Measurements from ENCODE around the gene HNF4A. TPM values are rescaled to one million over a fixed set of nuclear protein-coding genes. Genes with fewer than 3 reads are reported as not detected.

HNF4A gene
- total and polyA plus RNA-seq, 2 of the 13 experiments (the other 11 are each of a cell fraction or from before 2014, with no cell fraction given) = 80.9 to 169 TPM

DNA sequence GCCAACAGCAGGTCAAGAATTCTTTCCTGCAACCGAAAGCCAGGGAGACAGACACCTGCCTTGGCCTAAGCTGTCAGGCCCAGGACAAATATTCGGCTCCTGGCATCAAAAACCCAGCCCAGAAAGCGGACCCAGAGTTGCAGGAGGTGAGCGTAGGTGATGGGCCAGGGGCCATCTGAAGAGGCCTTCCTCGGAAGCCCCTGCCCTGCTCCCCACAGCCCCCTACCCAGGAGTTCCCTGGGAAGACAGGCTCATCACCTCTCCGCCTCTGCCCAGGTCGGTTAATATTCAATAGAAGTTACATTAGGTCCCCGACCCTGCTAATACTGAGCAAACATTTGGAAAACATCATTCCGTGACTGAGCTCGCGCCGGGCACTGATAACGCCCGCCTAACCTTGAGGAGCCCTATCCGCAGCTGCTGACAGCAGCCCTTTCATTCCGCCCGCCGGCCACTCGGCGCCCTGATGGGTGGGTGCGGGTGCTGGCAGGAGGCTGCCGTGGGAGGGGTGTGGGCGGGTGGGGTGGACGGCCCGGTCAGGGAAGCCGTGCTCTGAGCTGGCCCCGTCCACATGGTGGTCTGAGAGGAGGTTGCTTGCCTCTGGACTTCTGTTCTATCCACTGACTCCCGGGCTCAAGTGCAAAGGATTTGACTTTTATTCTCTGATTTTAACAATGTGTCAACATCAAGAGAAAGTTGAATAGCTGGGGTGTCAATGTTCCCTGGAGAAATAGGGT, 55.7 kb downstream of the HNF4A start (continued):
- TF ChIP-seq YEATS2 (CRISPR knock-in tag; IDR thresholded peaks at IDR 0.05; ENCODE audit: borderline replicate concordance) (peak; percentile 61; the same call in 1 of the 2 replicates), ZNF430 (CRISPR knock-in tag; IDR thresholded peaks at IDR 0.05) (no peak), ZNF615 (CRISPR knock-in tag; IDR thresholded peaks at IDR 0.05; ENCODE audit: borderline replicate concordance) (peak; percentile 96; the same call in 1 of the 2 replicates), NFE2 (CRISPR knock-in tag; IDR thresholded peaks at IDR 0.05) (no peak), RFX3 (CRISPR knock-in tag; IDR thresholded peaks at IDR 0.05) (no peak), ZNF121 (CRISPR knock-in tag; IDR thresholded peaks at IDR 0.05) (peak; percentile 66), NFE2L2 (IDR thresholded peaks at IDR 0.05; ENCODE audit: low read length) (no peak), ZNF777 (CRISPR knock-in tag; IDR thresholded peaks at IDR 0.05) (no peak), MTA3 (CRISPR knock-in tag; IDR thresholded peaks at IDR 0.05) (no peak), ZNF674 (CRISPR knock-in tag; IDR thresholded peaks at IDR 0.05; ENCODE audit: low read depth) (peak; percentile 81; the same call in 1 of the 2 replicates), HOXD1 (CRISPR knock-in tag; IDR thresholded peaks at IDR 0.05) (no peak; the same call in 1 of the 2 replicates), POGZ (CRISPR knock-in tag; IDR thresholded peaks at IDR 0.05) (no peak), ZNF253 (CRISPR knock-in tag; IDR thresholded peaks at IDR 0.05; ENCODE audit: borderline replicate concordance) (no peak; the same call in 1 of the 2 replicates), TAF1 (CRISPR knock-in tag; IDR thresholded peaks at IDR 0.05) (peak; percentile 40; the same call in 1 of the 2 replicates), POLR2G (IDR thresholded peaks at IDR 0.05; ENCODE audit: low read depth, low read length) (peak; percentile 69), ISX (CRISPR knock-in tag; conservative IDR thresholded peaks at IDR 0.05) (no peak), HNRNPLL (IDR thresholded peaks at IDR 0.05; ENCODE audit: low read depth, low read length, poor library complexity, severe bottlenecking) (peak; percentile 55), ZNF570 (CRISPR knock-in tag; IDR thresholded peaks at IDR 0.05; ENCODE audit: borderline replicate concordance) (peak; percentile 87; the same call in 1 of the 2 replicates), BRD4 (CRISPR knock-in tag; IDR thresholded peaks at IDR 0.05) (no peak), ZNF768 (CRISPR knock-in tag; IDR thresholded peaks at IDR 0.05) (no peak)
- TF ChIP-seq, protein P1, sequence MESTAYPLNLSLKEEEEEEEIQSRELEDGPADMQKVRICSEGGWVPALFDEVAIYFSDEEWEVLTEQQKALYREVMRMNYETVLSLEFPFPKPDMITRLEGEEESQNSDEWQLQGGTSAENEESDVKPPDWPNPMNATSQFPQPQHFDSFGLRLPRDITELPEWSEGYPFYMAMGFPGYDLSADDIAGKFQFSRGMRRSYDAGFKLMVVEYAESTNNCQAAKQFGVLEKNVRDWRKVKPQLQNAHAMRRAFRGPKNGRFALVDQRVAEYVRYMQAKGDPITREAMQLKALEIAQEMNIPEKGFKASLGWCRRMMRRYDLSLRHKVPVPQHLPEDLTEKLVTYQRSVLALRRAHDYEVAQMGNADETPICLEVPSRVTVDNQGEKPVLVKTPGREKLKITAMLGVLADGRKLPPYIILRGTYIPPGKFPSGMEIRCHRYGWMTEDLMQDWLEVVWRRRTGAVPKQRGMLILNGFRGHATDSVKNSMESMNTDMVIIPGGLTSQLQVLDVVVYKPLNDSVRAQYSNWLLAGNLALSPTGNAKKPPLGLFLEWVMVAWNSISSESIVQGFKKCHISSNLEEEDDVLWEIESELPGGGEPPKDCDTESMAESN (CRISPR knock-in tag; conservative IDR thresholded peaks at IDR 0.05) = peak; percentile 90
- TF ChIP-seq, protein P2, sequence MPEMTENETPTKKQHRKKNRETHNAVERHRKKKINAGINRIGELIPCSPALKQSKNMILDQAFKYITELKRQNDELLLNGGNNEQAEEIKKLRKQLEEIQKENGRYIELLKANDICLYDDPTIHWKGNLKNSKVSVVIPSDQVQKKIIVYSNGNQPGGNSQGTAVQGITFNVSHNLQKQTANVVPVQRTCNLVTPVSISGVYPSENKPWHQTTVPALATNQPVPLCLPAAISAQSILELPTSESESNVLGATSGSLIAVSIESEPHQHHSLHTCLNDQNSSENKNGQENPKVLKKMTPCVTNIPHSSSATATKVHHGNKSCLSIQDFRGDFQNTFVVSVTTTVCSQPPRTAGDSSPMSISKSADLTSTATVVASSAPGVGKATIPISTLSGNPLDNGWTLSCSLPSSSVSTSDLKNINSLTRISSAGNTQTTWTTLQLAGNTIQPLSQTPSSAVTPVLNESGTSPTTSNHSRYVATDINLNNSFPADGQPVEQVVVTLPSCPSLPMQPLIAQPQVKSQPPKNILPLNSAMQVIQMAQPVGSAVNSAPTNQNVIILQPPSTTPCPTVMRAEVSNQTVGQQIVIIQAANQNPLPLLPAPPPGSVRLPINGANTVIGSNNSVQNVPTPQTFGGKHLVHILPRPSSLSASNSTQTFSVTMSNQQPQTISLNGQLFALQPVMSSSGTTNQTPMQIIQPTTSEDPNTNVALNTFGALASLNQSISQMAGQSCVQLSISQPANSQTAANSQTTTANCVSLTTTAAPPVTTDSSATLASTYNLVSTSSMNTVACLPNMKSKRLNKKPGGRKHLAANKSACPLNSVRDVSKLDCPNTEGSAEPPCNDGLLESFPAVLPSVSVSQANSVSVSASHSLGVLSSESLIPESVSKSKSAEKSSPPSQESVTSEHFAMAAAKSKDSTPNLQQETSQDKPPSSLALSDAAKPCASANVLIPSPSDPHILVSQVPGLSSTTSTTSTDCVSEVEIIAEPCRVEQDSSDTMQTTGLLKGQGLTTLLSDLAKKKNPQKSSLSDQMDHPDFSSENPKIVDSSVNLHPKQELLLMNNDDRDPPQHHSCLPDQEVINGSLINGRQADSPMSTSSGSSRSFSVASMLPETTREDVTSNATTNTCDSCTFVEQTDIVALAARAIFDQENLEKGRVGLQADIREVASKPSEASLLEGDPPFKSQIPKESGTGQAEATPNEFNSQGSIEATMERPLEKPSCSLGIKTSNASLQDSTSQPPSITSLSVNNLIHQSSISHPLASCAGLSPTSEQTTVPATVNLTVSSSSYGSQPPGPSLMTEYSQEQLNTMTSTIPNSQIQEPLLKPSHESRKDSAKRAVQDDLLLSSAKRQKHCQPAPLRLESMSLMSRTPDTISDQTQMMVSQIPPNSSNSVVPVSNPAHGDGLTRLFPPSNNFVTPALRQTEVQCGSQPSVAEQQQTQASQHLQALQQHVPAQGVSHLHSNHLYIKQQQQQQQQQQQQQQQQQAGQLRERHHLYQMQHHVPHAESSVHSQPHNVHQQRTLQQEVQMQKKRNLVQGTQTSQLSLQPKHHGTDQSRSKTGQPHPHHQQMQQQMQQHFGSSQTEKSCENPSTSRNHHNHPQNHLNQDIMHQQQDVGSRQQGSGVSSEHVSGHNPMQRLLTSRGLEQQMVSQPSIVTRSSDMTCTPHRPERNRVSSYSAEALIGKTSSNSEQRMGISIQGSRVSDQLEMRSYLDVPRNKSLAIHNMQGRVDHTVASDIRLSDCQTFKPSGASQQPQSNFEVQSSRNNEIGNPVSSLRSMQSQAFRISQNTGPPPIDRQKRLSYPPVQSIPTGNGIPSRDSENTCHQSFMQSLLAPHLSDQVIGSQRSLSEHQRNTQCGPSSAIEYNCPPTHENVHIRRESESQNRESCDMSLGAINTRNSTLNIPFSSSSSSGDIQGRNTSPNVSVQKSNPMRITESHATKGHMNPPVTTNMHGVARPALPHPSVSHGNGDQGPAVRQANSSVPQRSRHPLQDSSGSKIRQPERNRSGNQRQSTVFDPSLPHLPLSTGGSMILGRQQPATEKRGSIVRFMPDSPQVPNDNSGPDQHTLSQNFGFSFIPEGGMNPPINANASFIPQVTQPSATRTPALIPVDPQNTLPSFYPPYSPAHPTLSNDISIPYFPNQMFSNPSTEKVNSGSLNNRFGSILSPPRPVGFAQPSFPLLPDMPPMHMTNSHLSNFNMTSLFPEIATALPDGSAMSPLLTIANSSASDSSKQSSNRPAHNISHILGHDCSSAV (CRISPR knock-in tag; IDR thresholded peaks at IDR 0.05; ENCODE audit: borderline replicate concordance) = no peak
